Heart left ventricle (tissue), 16 donors: ENCODE data around the gene THEM5. TPM values are rescaled to one million over a fixed set of nuclear protein-coding genes. Genes with fewer than 3 reads are reported as not detected.

Experiments
- ATAC-seq, 4 donors: fragments of 200-7000 bp; cut with Tn5 transposase; one replicate each; pipeline ENCODE4 v1.9.1; 2020 to 2022; ENCODE audit warnings: moderate library complexity in 4 of 4, mild to moderate bottlenecking in 3 of 4, moderate number of reproducible peaks in 1 of 4
- DNase-seq, 5 donors: peaks; one replicate each; pipeline ENCODE4 v3.0.0-alpha.2; 2020
- H3K27ac ChIP-seq, 12 donors: fragments of 200-600 bp; sonication (generic) in 4 of 12; one replicate each; pipeline versions ENCODE4 v1.5.0 to v1.8.0; 2016 to 2022; ENCODE audit warnings: mild to moderate bottlenecking in 2 of 12
- H3K27me3 ChIP-seq, 9 donors: fragments of 200-600 bp; sonication (generic) in 2 of 9; one replicate each; pipeline versions ENCODE4 v1.5.1 to v1.8.0; 2016 to 2022; ENCODE audit warnings: mild to moderate bottlenecking in 3 of 9
- H3K36me3 ChIP-seq, 9 donors: fragments of 200-600 bp; sonication (generic) in 2 of 9; one replicate each; pipeline versions ENCODE4 v1.5.0 to v1.8.0; 2018 to 2022; ENCODE audit warnings: mild to moderate bottlenecking in 2 of 9
- H3K4me1 ChIP-seq, 12 donors: fragments of 200-600 bp; sonication (generic) in 4 of 12; one replicate each; pipeline versions ENCODE4 v1.5.0 to v1.8.0; 2016 to 2022; ENCODE audit warnings: mild to moderate bottlenecking in 3 of 12
- H3K4me3 ChIP-seq, 12 donors: fragments of 200-600 bp; sonication (generic) in 4 of 12; one replicate each; pipeline versions ENCODE4 v1.5.0 to v1.8.0; 2017 to 2022; ENCODE audit warnings: mild to moderate bottlenecking in 9 of 12, moderate library complexity in 4 of 12
- H3K9me3 ChIP-seq, 12 donors: fragments of 200-600 bp; sonication (generic) in 4 of 12; one replicate each; pipeline versions ENCODE4 v1.5.0 to v1.8.0; 2016 to 2022; ENCODE audit warnings: mild to moderate bottlenecking in 1 of 12
- POLR2A ChIP-seq, 2 donors: fragments of 450-650 bp; IDR thresholded peaks; one replicate each; pipeline ENCODE4 v1.6.1; 2017; ENCODE audit warnings: antibody characterized with exemption in 2 of 2, mild to moderate bottlenecking in 2 of 2, moderate library complexity in 2 of 2
- WGBS, 4 donors: extraction: QIAGEN DNeasy Blood & Tissue Kit in 2 of 4; methylation state at CpG; one replicate each; pipeline versions ENCODE4 v1.1.5 to v1.1.7; 2013 to 2018; 5-methylcytosine and 5-hydroxymethylcytosine counted together
- intact Hi-C, 10 donors: fragments of 100-400 bp; cut with DNase I; formaldehyde crosslinking; loops; one replicate each; pipeline versions ENCODE4 v1.11.1 to v1.14.2; 2022
- polyA plus RNA-seq, 2 donors: library from polyadenylated mRNA; stranded (reverse); fragments of 200-250 nt; gene quantifications; one replicate each; pipeline ENCODE4 v1.2.3, GENCODE V29; 2013
- total RNA-seq, 9 donors: library from RNA; depleted of rRNA in 2 of 9; stranded (reverse); fragments of >200 nt in 2 of 9; fragmentation: NEBNext Ultra II Directional in 3 of 9; extraction: Animal tissue kit (Norgen Biotek cat#: 25700) in 3 of 9; gene quantifications; one replicate each; pipeline versions ENCODE4 v1.1.0 to v1.2.4, GENCODE V29; 2016 to 2023
- TF ChIP-seq, protein P1 (sequence below), 12 donors: fragments of 200-600 bp; sonication (generic) in 4 of 12; IDR thresholded peaks; one replicate each; pipeline versions ENCODE4 v1.5.0 to v1.8.0; 2018 to 2022; ENCODE audit warnings: antibody characterized with exemption in 12 of 12, mild to moderate bottlenecking in 5 of 12
- donor health status: ischemic (EF 13 %, LVEDD 7.1; RV severe dilation, severe dysfunction).
- donor health status: healthy with polysubstance abuse.
- donor health status: DM: no; HTN: yes; CAD: no.
- donor health status: DM: no; HTN: no; CAD: no.
- donor health status: ischemic (EF 25% LVEDD 6.9; RV normal size, moderate dysfunction).
- donor health status: ischemic (EF 25% LVEDD 5.7; RV mildly dilated, moderate dysfunction).
- donor health status: healthy.
- donor health status: DM: yes; HTN: yes; CAD: no.
- donor health status: ischemic (EF 35%, LVEDD 5.7; RV mildly dilated, moderate dysfunction).
- donor health status: nonischemic (EF 11% LVEDD 7.7; RV severe dilation, severe dysfunction).
- donor health status: DM: yes; HTN: yes; CAD: no.
- donor health status: PGD.
- donor health status: ischemic (EF 29% LVEDD 5.4; RV normal size, mild dysfunction).
- donor health status: nonischemic (EF 23%, LVEDD 6.1; RV moderate dilation, normal function).

Gene THEM5
- total and polyA plus RNA-seq, 11 donors = 0.52 TPM; not detected in 10

DNA sequence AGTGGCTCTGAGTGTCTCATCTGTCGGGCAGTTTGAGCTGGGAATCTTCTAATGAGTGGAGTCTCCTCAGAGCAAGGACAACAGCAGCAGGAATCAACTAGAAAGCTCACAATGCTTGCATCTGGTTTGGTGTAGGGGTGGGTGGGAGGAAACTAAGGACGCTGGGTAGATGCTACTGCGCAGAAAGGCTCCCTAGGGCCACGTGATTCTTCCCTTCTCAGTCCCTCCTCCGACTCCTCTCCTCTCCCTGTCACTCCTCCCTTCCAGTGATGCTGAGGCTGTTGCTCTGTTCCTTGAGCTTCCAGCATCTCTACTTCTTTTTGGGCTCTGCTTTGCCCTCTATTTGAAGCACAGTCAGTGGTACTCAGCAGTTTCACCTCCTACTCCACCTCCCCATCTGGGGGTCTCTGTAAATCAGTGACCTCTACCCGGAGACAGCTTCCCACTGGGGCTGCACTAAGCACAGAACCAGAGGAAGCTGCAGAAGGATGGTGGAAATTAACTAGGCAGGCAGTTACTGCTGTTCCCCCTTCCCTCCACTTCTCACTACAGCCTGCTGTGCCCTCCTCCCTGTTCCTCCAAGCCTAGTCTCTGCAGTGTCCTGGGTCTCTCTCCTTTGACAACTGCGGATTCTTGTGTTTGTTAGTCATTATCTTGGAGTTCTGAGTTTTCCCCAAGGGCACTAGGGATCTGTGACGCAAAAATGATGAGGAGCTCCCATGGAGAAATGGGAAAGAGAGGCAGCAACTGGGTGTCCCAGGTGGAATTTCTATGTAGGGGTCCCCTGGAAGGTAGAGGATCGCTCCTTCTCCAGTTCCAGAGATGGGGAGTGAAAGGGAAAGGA lies 54.1 kb downstream of the THEM5 start:
- H3K27ac ChIP-seq = no peak overlapping the region
- no peak for ATAC-seq
- H3K4me1 ChIP-seq = no peaks in the 10 kb centered on the region
- H3K36me3 ChIP-seq = no peaks in the 10 kb centered on the region
- 50 to 59% (median 52%) methylated on average over 9 of the region's 9 CpGs for WGBS, 4 donors
- no peaks in the 10 kb centered on the region for H3K9me3 ChIP-seq
- peaks cover 0 to 10% (median 0%) of the 10 kb centered on the region in 9 donors for H3K27me3 ChIP-seq
- H3K4me3 ChIP-seq = no peak overlapping the region
- DNase-seq = no peak
- intact Hi-C loops = no loop called here
- no peak for TF ChIP-seq POLR2A (IDR thresholded peaks at IDR 0.05)
- TF ChIP-seq, protein P1, sequence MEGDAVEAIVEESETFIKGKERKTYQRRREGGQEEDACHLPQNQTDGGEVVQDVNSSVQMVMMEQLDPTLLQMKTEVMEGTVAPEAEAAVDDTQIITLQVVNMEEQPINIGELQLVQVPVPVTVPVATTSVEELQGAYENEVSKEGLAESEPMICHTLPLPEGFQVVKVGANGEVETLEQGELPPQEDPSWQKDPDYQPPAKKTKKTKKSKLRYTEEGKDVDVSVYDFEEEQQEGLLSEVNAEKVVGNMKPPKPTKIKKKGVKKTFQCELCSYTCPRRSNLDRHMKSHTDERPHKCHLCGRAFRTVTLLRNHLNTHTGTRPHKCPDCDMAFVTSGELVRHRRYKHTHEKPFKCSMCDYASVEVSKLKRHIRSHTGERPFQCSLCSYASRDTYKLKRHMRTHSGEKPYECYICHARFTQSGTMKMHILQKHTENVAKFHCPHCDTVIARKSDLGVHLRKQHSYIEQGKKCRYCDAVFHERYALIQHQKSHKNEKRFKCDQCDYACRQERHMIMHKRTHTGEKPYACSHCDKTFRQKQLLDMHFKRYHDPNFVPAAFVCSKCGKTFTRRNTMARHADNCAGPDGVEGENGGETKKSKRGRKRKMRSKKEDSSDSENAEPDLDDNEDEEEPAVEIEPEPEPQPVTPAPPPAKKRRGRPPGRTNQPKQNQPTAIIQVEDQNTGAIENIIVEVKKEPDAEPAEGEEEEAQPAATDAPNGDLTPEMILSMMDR (IDR thresholded peaks at IDR 0.05) = no peak

DNA sequence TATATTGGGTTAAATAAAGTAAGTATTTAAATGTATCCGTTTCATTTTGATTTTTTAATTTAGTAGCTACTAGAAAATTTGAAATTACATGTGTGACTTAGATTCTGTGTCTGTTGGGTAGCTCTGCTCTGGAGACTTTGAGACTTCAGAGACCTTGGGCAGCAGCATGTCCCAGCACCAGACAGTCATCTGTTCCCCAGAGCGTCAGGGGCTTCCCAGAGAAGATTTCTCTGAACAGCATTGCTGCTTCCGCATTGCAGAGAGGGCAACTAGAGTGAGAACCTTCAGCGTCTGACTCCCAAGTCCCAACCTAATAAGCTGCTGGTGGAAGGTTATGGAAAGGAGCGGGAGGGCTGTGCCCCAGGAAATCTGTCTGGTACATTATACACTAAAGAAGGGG lies 54.9 kb downstream of the THEM5 start:
- H3K27ac ChIP-seq = no peak overlapping the region
- ATAC-seq = no peak
- no peak for DNase-seq
- no peaks in the 10 kb centered on the region for H3K9me3 ChIP-seq
- intact Hi-C loops = no loop called here
- no peaks in the 10 kb centered on the region for H3K4me1 ChIP-seq
- peaks cover 0 to 10% (median 0%) of the 10 kb centered on the region in 9 donors for H3K27me3 ChIP-seq
- H3K36me3 ChIP-seq = no peaks in the 10 kb centered on the region
- no peak overlapping the region for H3K4me3 ChIP-seq
- 86 to 92% (median 90%) methylated on average over 5 of the region's 5 CpGs for WGBS, 4 donors
- TF ChIP-seq POLR2A (IDR thresholded peaks at IDR 0.05) = no peak
- TF ChIP-seq, protein P1 (IDR thresholded peaks at IDR 0.05) = no peak

Other genes starting within 250 kb of the THEM5 start
- gene SNX27, start 241.7 kb downstream of the THEM5 start, total RNA-seq = 10 to 100 TPM; 21.6 to 39.4 (median 33.2) TPM
- 10 to 100 TPM in 1 of 2 donors, 1 to 10 TPM in 1; 9.6 to 17.6 TPM for gene SNX27, start 241.7 kb downstream of the THEM5 start, polyA plus RNA-seq
- gene CELF3, start 136.9 kb downstream of the THEM5 start, total RNA-seq = not detected
- not detected for gene CELF3, start 136.9 kb downstream of the THEM5 start, polyA plus RNA-seq
- gene RIIAD1, start 132.2 kb downstream of the THEM5 start, total RNA-seq = 10 to 100 TPM in 2 of 9 donors, 1 to 10 TPM in 6, not detected in 1; 2.3 to 20.8 (median 6.0) TPM
- 10 to 100 TPM in 1 of 2 donors, not detected in 1; 13.1 TPM for gene RIIAD1, start 132.2 kb downstream of the THEM5 start, polyA plus RNA-seq
- 10 to 100 TPM; 35.8 to 53.2 (median 46.3) TPM for gene MRPL9, start 90.2 kb downstream of the THEM5 start, total RNA-seq
- gene MRPL9, start 90.2 kb downstream of the THEM5 start, polyA plus RNA-seq = 10 to 100 TPM; 45.2 to 57.9 TPM
- gene TDRKH, start 63.2 kb downstream of the THEM5 start, total RNA-seq = 1 to 10 TPM; 3.2 to 9.8 (median 4.8) TPM
- 1 to 10 TPM; 2.7 to 6.5 TPM for gene TDRKH, start 63.2 kb downstream of the THEM5 start, polyA plus RNA-seq
- 1 to 10 TPM in 1 of 9 donors, under 1 TPM in 8; 0.37 to 1.0 (median 0.60) TPM for gene LINGO4, start 48.3 kb downstream of the THEM5 start, total RNA-seq
- under 1 TPM; 0.11 to 0.38 TPM for gene LINGO4, start 48.3 kb downstream of the THEM5 start, polyA plus RNA-seq
- 10 to 100 TPM in 6 of 9 donors, 1 to 10 TPM in 3; 3.6 to 58.9 (median 12.4) TPM for gene RORC, start 21.9 kb downstream of the THEM5 start, total RNA-seq
- 10 to 100 TPM in 1 of 2 donors, 1 to 10 TPM in 1; 6.8 to 11.8 TPM for gene RORC, start 21.9 kb downstream of the THEM5 start, polyA plus RNA-seq
- under 1 TPM in 2 of 9 donors, not detected in 7; 0.14 to 0.28 TPM for gene C2CD4D, start 13.9 kb downstream of the THEM5 start, total RNA-seq
- not detected for gene C2CD4D, start 13.9 kb downstream of the THEM5 start, polyA plus RNA-seq
- gene THEM4, start 55.8 kb upstream of the THEM5 start, total RNA-seq = 10 to 100 TPM; 14.2 to 17.0 (median 15.0) TPM
- gene THEM4, start 55.8 kb upstream of the THEM5 start, polyA plus RNA-seq = 10 to 100 TPM; 14.8 to 25.5 TPM
- gene S100A10, start 140.1 kb upstream of the THEM5 start, total RNA-seq = 100 to 1,000 TPM in 7 of 9 donors, 10 to 100 TPM in 2; 55.5 to 403 (median 156) TPM
- gene S100A10, start 140.1 kb upstream of the THEM5 start, polyA plus RNA-seq = 100 to 1,000 TPM; 258 to 387 TPM
- gene S100A11, start 183.3 kb upstream of the THEM5 start, total RNA-seq = 100 to 1,000 TPM in 4 of 9 donors, 10 to 100 TPM in 5; 44.9 to 368 (median 80.7) TPM
- gene S100A11, start 183.3 kb upstream of the THEM5 start, polyA plus RNA-seq = 100 to 1,000 TPM; 179 to 571 TPM
- not detected for gene TCHHL1, start 235.4 kb upstream of the THEM5 start, total RNA-seq
- not detected for gene TCHHL1, start 235.4 kb upstream of the THEM5 start, polyA plus RNA-seq